Keratinocyte (primary cell): ENCODE data around the gene ARMS2. TPM values are rescaled to one million over a fixed set of nuclear protein-coding genes. Genes with fewer than 3 reads are reported as not detected.

Source experiments
- DNase-seq: peaks from one replicate; pipeline ENCODE4 v3.0.0-alpha.2; 2011; ENCODE audit warnings: low read depth, missing footprints, low spot score
- FAIRE-seq: peaks from 2 replicates; lab custom pipeline; 2011; peaks lifted over from hg19 to GRCh38; lab: Jason Lieb, UNC
- H2AFZ ChIP-seq: 2 replicates; pipeline ENCODE4 v1.6.0; 2012; ENCODE audit warnings: low read length, control low read depth, inconsistent platforms; ENCODE audit not compliant: control insufficient read depth
- H3K27ac ChIP-seq: 2 replicates; pipeline ENCODE4 v1.5.1; 2011; ENCODE audit warnings: low read length; ENCODE audit not compliant: control insufficient read depth, insufficient read depth
- H3K27me3 ChIP-seq: 3 replicates; pipeline ENCODE4 v1.6.0; 2011; ENCODE audit warnings: low read length; ENCODE audit not compliant: control insufficient read depth, insufficient read depth; ENCODE audit errors: extremely low read depth
- H3K36me3 ChIP-seq, 2 experiments: 2 replicates in 1 of 2; 3 replicates in 1 of 2; pipeline ENCODE4 v1.5.1; 2011; ENCODE audit warnings: low read length in 2 of 2, mild to moderate bottlenecking in 1 of 2; ENCODE audit not compliant: control insufficient read depth in 2 of 2, insufficient read depth in 2 of 2; ENCODE audit errors: extremely low read depth in 1 of 2
- H3K4me1 ChIP-seq: 3 replicates; pipeline ENCODE4 v1.5.1; 2011; ENCODE audit warnings: low read length; ENCODE audit not compliant: control insufficient read depth, insufficient read depth; ENCODE audit errors: extremely low read depth
- H3K4me2 ChIP-seq: 3 replicates; pipeline ENCODE4 v1.6.0; 2011; ENCODE audit warnings: low read depth, low read length; ENCODE audit not compliant: control insufficient read depth, insufficient read depth; ENCODE audit errors: extremely low read depth
- H3K4me3 ChIP-seq, 3 experiments: fragments of 200-600 bp in 1 of 3; sonication (generic) in 1 of 3; 2 replicates in 2 of 3; 3 replicates in 1 of 3; pipeline ENCODE4 v1.5.1; 2011 to 2016; ENCODE audit warnings: low read length in 3 of 3, mild to moderate bottlenecking in 3 of 3, control low read depth in 2 of 3, inconsistent platforms in 1 of 3, low read depth in 1 of 3, mixed read lengths in 1 of 3, mixed run types in 1 of 3, moderate library complexity in 1 of 3; ENCODE audit not compliant: control insufficient read depth in 2 of 3, insufficient read depth in 2 of 3; ENCODE audit errors: extremely low read depth in 1 of 3
- H3K79me2 ChIP-seq: 2 replicates; pipeline ENCODE4 v1.6.0; 2012; ENCODE audit warnings: low read length; ENCODE audit not compliant: control insufficient read depth, insufficient read depth
- H3K9ac ChIP-seq: 3 replicates; pipeline ENCODE4 v1.6.0; 2011; ENCODE audit warnings: low read length; ENCODE audit not compliant: control insufficient read depth, insufficient read depth; ENCODE audit errors: extremely low read depth
- H3K9me1 ChIP-seq: 3 replicates; pipeline ENCODE4 v1.6.0; 2011; ENCODE audit warnings: low read length; ENCODE audit not compliant: control insufficient read depth, insufficient read depth; ENCODE audit errors: extremely low read depth
- H3K9me3 ChIP-seq: 2 replicates; pipeline ENCODE4 v1.5.1; 2012; ENCODE audit warnings: low read depth, low read length; ENCODE audit not compliant: control insufficient read depth
- H4K20me1 ChIP-seq: 3 replicates; pipeline ENCODE4 v1.6.0; 2011; ENCODE audit warnings: low read length; ENCODE audit not compliant: control insufficient read depth, insufficient read depth; ENCODE audit errors: extremely low read depth
- EZH2 ChIP-seq: IDR thresholded peaks from one replicate; pipeline ENCODE4 v1.6.1; 2012; ENCODE audit warnings: inconsistent platforms, mild to moderate bottlenecking, low read length, moderate library complexity
- dilution Hi-C: fragments of 300-500 bp; cut with MboI; formaldehyde crosslinking; loops from one replicate; pipeline ENCODE4 v1.7.0; 2020; ENCODE audit warnings: low sequenced_read_pairs; ENCODE audit not compliant: extremely low pct_ligation_motif_present
- polyA plus RNA-seq, 5 experiments: library from polyadenylated mRNA; depleted of rRNA in 3 of 5; stranded (reverse) in 3 of 5; stranded (forward) in 1 of 5; unstranded in 1 of 5; fragments of >200 nt; gene quantifications; 1 replicate in 1 of 5; 2 replicates in 3 of 5; 3 replicates in 1 of 5; pipeline versions ENCODE4 v1.2.1 to v1.2.3, GENCODE V29; 2011 to 2012; ENCODE audit warnings: missing spikeins in 2 of 5, low read depth in 1 of 5, low replicate concordance in 1 of 5
- TF ChIP-seq, protein P1 (sequence below), 3 experiments: IDR thresholded peaks in 1 of 3; conservative IDR thresholded peaks in 1 of 3; optimal IDR thresholded peaks in 1 of 3; 2 replicates in 2 of 3; 3 replicates in 1 of 3; pipeline versions ENCODE3 to v1.5.1; 2011; ENCODE audit warnings: low read length in 3 of 3, mild to moderate bottlenecking in 3 of 3, moderate library complexity in 2 of 3, control low read depth in 1 of 3, inconsistent platforms in 1 of 3; ENCODE audit not compliant: insufficient read depth in 2 of 3; ENCODE audit errors: extremely low read depth in 1 of 3

ARMS2 gene
- polyA plus RNA-seq, 1 donor (not counting 4 experiments of a cell fraction or from before 2014, with no cell fraction given), result 0.08 TPM

DNA sequence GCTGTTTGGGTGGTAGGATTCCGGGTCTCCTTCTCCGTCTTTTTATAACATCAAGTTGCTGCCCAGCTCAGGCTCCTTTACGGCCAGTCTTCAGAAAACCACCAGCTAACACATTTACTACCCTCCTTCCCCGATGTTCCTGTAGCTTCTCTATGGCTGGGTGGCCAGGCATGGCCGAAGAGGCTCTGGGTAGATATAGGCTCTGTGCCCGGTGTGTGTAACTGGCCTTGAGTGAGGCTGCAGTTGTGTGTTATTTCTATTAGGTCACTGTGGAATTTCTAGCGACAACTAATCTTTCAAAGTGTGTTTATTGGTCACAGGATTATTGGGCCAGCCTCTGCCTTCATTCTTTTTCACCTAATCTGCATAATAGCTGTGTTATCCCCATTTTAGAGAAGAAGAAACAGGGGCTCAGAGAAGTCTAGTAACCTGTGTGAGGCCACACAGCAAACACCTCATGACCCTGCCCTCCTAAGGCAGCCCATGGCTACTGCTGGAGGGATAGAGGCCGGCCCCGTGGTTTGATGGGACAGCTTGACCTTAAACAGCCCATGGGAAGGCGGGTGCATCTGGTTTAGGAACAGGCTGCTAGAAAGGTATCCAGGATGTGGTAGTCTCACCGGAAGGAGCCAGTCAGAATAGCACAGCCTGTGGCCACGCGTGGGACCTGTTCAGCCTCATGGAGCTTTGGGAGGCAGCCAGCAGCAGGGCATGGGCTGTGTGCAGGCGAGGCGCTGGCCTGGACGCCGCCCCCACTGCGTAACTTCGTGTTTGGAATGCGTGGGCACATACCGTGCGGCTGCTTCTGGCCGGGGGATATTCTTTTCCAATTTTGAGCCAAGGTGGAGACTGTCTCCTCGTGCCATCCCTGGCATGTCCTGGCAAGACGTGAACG is 36.6 kb downstream of the ARMS2 start:
- dilution Hi-C loops, result no loop called here
- peak; percentile 96 for FAIRE-seq

DNA sequence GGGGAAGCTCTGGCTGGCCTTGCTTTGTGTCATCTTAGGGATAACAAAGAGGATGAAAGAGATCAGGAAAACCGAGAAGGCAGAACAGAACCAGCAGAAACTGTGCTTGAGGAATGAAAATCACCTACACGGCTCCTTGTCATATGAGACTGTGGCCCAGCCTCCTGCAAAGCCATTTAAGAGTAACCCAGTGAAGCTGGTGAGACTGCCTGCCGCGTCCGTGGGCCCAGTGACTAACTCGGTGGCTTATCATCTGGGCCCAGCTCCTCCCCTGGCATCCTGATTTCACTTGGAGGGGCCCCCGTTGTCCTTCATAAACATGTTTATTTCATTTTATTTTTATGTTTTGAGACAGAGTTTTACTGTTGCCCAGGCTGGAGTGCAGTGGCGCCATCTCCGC is 37.6 kb downstream of the ARMS2 start:
- Histone ChIP-seq H3K9ac (peak overlapping the region; percentile 8), H3K36me3 (peaks cover 8 to 10% of the 10 kb centered on the region in 2 experiments), H3K79me2 (peaks cover 5% of the 10 kb centered on the region), H2AFZ (no peak overlapping the region), H4K20me1 (no peaks in the 10 kb centered on the region), H3K9me1 (no peaks in the 10 kb centered on the region), H3K4me2 (peak overlapping the region; percentile 28), H3K27me3 (no peaks in the 10 kb centered on the region), H3K4me3 (no peak overlapping the region), H3K4me1 (peaks cover 61% of the 10 kb centered on the region), H3K27ac (peak overlapping the region; percentile 46), H3K9me3 (no peaks in the 10 kb centered on the region)
- FAIRE-seq (peak; percentile 20), DNase-seq (no peak)
- dilution Hi-C loops, result no loop called here
- TF ChIP-seq EZH2, result no peak
- TF ChIP-seq, protein P1, sequence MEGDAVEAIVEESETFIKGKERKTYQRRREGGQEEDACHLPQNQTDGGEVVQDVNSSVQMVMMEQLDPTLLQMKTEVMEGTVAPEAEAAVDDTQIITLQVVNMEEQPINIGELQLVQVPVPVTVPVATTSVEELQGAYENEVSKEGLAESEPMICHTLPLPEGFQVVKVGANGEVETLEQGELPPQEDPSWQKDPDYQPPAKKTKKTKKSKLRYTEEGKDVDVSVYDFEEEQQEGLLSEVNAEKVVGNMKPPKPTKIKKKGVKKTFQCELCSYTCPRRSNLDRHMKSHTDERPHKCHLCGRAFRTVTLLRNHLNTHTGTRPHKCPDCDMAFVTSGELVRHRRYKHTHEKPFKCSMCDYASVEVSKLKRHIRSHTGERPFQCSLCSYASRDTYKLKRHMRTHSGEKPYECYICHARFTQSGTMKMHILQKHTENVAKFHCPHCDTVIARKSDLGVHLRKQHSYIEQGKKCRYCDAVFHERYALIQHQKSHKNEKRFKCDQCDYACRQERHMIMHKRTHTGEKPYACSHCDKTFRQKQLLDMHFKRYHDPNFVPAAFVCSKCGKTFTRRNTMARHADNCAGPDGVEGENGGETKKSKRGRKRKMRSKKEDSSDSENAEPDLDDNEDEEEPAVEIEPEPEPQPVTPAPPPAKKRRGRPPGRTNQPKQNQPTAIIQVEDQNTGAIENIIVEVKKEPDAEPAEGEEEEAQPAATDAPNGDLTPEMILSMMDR (optimal IDR thresholded peaks at IDR 0.05 in 1 of 3, IDR thresholded peaks at IDR 0.05 in 1 of 3, conservative IDR thresholded peaks at IDR 0.05 in 1 of 3; ENCODE audit: extremely low read depth in 1 of 3, insufficient read depth in 2 of 3, low read length in 3 of 3), result no peak

More for the DNA sequence above, 36.6 kb downstream of the ARMS2 start:
- peak; percentile 71 for DNase-seq
- Histone ChIP-seq H3K27ac (peak overlapping the region; percentile 46), H3K4me1 (peaks cover 55% of the 10 kb centered on the region), H3K9ac (no peak overlapping the region), H3K4me2 (peak overlapping the region; percentile 28), H3K27me3 (no peaks in the 10 kb centered on the region), H3K4me3 (no peak overlapping the region), H3K9me1 (no peaks in the 10 kb centered on the region), H3K79me2 (peaks cover 1% of the 10 kb centered on the region), H3K36me3 (peaks cover 6 to 13% of the 10 kb centered on the region in 2 experiments), H2AFZ (no peak overlapping the region), H4K20me1 (no peaks in the 10 kb centered on the region), H3K9me3 (no peaks in the 10 kb centered on the region)
- TF ChIP-seq, protein P1 (optimal IDR thresholded peaks at IDR 0.05 in 1 of 3, IDR thresholded peaks at IDR 0.05 in 1 of 3, conservative IDR thresholded peaks at IDR 0.05 in 1 of 3; ENCODE audit: extremely low read depth in 1 of 3, insufficient read depth in 2 of 3, low read length in 3 of 3), result peak; percentile 13 to 19 (median 14)
- TF ChIP-seq EZH2, result no peak
